GM12875 (cell line): Measurements from ENCODE around the gene LMNTD1.
"Not testable (repeated sequence)": the region's sequence is repeated elsewhere in the genome, so short reads cannot be mapped to it uniquely, and the experiment has no call there.

ENCODE experiments used
- H3K4me3 ChIP-seq: one replicate; pipeline ENCODE4 v1.5.1; 2011; ENCODE audit warnings: low read depth, low read length, control low read depth
- TF ChIP-seq, protein P1 (sequence below): IDR thresholded peaks from 2 replicates; pipeline ENCODE4 v1.5.1; 2011; ENCODE audit warnings: low read depth, mild to moderate bottlenecking, control low read depth, inconsistent platforms, low read length, moderate library complexity, borderline replicate concordance; ENCODE audit not compliant: insufficient read depth

The LMNTD1 gene

DNA sequence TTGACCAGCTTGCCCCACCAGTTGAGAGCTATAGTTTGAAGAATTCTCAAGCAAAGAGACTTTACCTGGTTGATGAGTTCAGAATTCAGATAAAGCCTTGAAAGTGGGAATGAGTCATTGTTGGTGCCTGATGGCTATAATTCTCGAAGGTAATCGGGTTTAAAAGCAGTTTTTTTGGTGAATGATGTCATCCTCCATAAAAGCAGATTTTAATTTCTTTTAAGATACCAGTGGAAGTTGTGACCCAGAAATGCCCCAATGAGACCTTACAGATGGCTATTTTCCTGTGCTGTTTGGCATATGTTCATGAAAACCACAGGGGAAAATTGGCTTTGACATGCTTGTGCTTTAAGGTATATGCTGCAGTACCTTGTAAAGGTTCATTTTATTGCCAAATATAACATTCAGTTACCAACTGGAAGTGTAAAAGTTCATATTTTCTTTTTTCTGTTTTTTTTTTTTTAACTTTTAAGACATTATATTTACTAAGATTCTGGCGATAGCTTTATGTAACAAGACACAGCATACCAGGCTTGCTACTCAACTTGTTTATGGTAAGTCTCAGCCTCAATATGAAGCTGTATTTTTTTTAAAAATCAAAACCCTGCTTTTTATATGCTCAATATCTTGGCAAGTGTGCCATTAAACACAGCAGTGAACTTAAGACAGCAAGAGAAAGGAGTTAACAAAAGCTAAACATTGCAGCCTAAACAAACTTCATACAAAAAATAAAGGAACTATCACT, 119.3 kb downstream of the LMNTD1 start:
- no peak overlapping the region for H3K4me3 ChIP-seq
- TF ChIP-seq, protein P1, sequence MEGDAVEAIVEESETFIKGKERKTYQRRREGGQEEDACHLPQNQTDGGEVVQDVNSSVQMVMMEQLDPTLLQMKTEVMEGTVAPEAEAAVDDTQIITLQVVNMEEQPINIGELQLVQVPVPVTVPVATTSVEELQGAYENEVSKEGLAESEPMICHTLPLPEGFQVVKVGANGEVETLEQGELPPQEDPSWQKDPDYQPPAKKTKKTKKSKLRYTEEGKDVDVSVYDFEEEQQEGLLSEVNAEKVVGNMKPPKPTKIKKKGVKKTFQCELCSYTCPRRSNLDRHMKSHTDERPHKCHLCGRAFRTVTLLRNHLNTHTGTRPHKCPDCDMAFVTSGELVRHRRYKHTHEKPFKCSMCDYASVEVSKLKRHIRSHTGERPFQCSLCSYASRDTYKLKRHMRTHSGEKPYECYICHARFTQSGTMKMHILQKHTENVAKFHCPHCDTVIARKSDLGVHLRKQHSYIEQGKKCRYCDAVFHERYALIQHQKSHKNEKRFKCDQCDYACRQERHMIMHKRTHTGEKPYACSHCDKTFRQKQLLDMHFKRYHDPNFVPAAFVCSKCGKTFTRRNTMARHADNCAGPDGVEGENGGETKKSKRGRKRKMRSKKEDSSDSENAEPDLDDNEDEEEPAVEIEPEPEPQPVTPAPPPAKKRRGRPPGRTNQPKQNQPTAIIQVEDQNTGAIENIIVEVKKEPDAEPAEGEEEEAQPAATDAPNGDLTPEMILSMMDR: no peak

DNA sequence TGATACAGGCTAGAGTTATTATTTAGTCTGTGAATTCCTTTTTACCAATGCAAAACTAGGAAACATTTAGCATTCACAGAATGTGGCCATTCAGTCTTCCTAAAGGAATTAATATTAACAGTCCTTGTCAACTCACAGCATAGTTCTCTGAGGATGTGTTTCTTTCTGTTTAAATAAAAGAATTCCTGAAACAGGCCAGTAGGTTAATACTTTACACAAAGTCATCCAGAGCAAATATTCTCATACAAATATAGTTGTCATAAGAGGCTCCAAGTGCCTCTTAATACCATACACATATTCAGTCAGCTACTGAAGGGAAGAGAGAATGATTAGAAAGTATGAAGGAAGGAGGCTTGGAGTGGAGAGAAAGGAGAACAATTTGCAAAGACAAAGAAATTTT, 120.1 kb downstream of the LMNTD1 start:
- H3K4me3 ChIP-seq: no peak overlapping the region
- TF ChIP-seq, protein P1: no peak

DNA sequence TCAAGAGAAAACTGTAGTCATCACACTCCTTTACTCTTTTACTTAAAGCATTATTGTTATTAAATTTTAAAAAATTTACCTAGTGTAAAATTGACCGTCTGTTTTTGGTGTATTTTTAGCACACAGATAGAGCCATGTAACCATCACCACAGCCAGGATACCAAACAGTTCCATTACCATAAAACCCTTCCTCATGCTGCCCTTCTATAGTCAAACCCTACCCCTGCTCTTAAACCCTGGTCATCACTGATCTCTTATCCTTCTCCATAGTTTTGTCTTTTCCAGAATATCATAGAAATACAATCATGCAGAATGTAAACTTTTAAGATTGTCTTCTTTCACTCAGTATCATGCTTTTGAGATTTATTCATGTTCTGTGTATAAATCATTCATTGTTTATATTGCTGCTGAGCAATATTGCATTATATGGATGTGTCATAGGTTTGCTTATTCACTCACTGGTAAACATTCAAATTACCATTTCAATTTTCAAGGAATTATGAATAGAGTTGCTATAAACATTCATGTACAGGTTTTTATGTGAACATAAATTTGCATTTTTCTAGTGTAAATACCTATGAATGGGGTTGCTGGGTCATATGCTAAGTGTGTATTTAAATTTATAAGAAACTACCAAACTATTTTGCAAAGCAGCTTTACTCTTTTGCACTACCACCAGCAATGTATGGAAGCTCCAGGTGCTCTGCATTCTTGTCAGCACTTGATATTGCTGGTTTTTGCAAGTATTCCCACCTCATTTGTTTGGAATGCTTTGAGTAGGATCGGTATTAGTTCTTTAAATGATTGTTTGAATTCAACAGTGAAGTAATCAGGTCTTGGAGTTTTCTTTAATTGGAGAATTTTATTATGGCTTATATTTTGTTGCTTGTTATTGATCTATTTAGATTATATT, 125.5 kb downstream of the LMNTD1 start:
- no peak overlapping the region for H3K4me3 ChIP-seq
- TF ChIP-seq, protein P1: no peak

DNA sequence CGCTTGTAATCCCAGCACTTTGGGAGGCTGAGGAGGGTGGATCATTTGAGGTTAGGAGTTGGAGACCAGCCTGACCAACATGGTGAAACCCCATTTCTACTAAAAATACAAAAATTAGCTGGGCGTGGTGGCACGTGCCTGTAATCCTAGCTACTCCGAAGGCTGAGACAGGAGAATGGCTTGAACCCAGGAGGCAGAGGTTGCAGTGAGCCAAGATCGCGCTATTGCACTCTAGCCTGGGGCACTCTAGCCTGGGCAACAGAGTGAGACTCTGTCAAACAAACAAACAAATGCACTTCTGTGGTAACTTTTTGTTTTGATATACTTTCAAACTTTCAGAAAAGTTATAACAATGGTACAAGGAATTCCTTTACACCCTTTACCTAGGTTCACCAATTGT, 126.3 kb downstream of the LMNTD1 start:
- H3K4me3 ChIP-seq: not testable (repeated sequence)
